ENCODE results near the gene MIP. TPM values are rescaled to one million over a fixed set of nuclear protein-coding genes. Genes with fewer than 3 reads are reported as not detected.

MIP gene
- total and polyA plus RNA-seq, 10 of the 15 experiments (the other 5 are each of a cell fraction or from before 2014, with no cell fraction given): 0.04 to 0.18 (median 0.11) TPM; not detected in 3

GRCh38 chr12:56425940-56426438 is 28.5 kb downstream of the MIP start (continued):
- TF ChIP-seq MAX (IDR thresholded peaks at IDR 0.05; ENCODE audit: low read depth, low read length): no peak
- TF ChIP-seq SRF (IDR thresholded peaks at IDR 0.05; ENCODE audit: low read depth in 2 of 2, low read length in 2 of 2): no peak
- TF ChIP-seq PAX8 (IDR thresholded peaks at IDR 0.05): no peak

GRCh38 chr12:56425193-56425592 is 29.3 kb downstream of the MIP start:
- no peak overlapping the region for H3K27ac ChIP-seq (ENCODE audit: control insufficient read depth, insufficient read depth)
- FAIRE-seq: no peak
- H3K4me3 ChIP-seq: no peak overlapping the region
- no peaks in the 10 kb centered on the region for H3K9me3 ChIP-seq (replicated peaks; ENCODE audit: control insufficient read depth, insufficient read depth, low read length)
- DNase-seq (ENCODE audit: low read depth, low spot score): no peak
- no peaks in the 10 kb centered on the region for H3K79me2 ChIP-seq (ENCODE audit: control insufficient read depth, insufficient read depth, low read length)
- BruUV-seq (replicated peaks): no TSS peak
- no peak overlapping the region for H3K4me2 ChIP-seq (ENCODE audit: control insufficient read depth, insufficient read depth)
- no peak overlapping the region for H2AFZ ChIP-seq (ENCODE audit: control insufficient read depth, low read depth, low read length)
- ATAC-seq: no peak
- CTCF ChIA-PET: interaction anchor here (0.6 kb wide), 1 partner anchor 10 kb away, joined by 3 read pairs; no protein-coding TSS in a partner anchor
- no peak overlapping the region for H3K9ac ChIP-seq (ENCODE audit: control insufficient read depth, insufficient read depth, low read length)
- intact Hi-C loops (cut with micrococcal nuclease; ENCODE audit: unreplicated experiment) (no loop called here), in situ Hi-C loops (cut with MboI) (no loop called here)
- H3K4me1 ChIP-seq (ENCODE audit: control insufficient read depth, insufficient read depth, low read length): no peaks in the 10 kb centered on the region
- peaks cover 18 to 32% of the 10 kb centered on the region in 2 experiments; a peak in 3 of 4 replicates for H3K36me3 ChIP-seq (ENCODE audit: control insufficient read depth in 2 of 2, insufficient read depth in 2 of 2, low read length in 1 of 2)
- RAD21 ChIA-PET (ENCODE audit: unreplicated experiment): interaction anchor here (1.1 kb wide), 1 partner anchor 39 kb away, joined by 3 read pairs; no protein-coding TSS in a partner anchor
- no peaks in the 10 kb centered on the region for H4K20me1 ChIP-seq (ENCODE audit: control insufficient read depth, insufficient read depth)
- POLR2A ChIA-PET: interaction anchor here (0.5 to 0.6 kb wide), 2 partner anchors 32 to 78 kb away, joined by 4 to 6 read pairs; no protein-coding TSS in a partner anchor
- 93% methylated on average over 1 of the region's 1 CpG for WGBS (ENCODE audit: insufficient coverage, insufficient replicate concordance, low lambda C conversion rate, missing lambda C conversion rate)
- H3K27me3 ChIP-seq (replicated peaks in 1 of 2; ENCODE audit: control insufficient read depth in 2 of 2, insufficient read depth in 2 of 2, low read length in 1 of 2): no peaks in the 10 kb centered on the region
- SMC1A ChIA-PET (ENCODE audit: uncharacterized antibody, unreplicated experiment): interaction anchor here (0.9 kb wide), 1 partner anchor 13 kb away, joined by 3 read pairs; no protein-coding TSS in a partner anchor
- TF ChIP-seq SIX5 (IDR thresholded peaks at IDR 0.05; ENCODE audit: low read depth, low read length, severe bottlenecking) (no peak), CUX1 (IDR thresholded peaks at IDR 0.05; ENCODE audit: insufficient replicate concordance, low read depth, low read length) (no peak), ATF2 (IDR thresholded peaks at IDR 0.05; ENCODE audit: low read length) (no peak), NR2F1 (conservative IDR thresholded peaks at IDR 0.05) (no peak), NFIC (IDR thresholded peaks at IDR 0.05; ENCODE audit: low read depth, low read length) (no peak), USF2 (IDR thresholded peaks at IDR 0.05; ENCODE audit: borderline replicate concordance, low read depth, low read length) (no peak), TARDBP (IDR thresholded peaks at IDR 0.05; ENCODE audit: borderline replicate concordance) (no peak), BCL3 (IDR thresholded peaks at IDR 0.05; ENCODE audit: borderline replicate concordance, insufficient read depth, low read depth, low read length, poor library complexity, severe bottlenecking) (no peak), SRF (IDR thresholded peaks at IDR 0.05; ENCODE audit: low read depth in 2 of 2, low read length in 2 of 2) (no peak), CBX3 (IDR thresholded peaks at IDR 0.05; ENCODE audit: borderline replicate concordance, low read depth) (no peak)

Data from GM12878 (cell line).